GM04504 (cell line): ENCODE data around the gene NEK1.
A peak's percentile ranks its signal among the peaks of the same experiment; 100 is the strongest.
"Not testable (repeated sequence)": the region's sequence is repeated elsewhere in the genome, so short reads cannot be mapped to it uniquely, and the experiment has no call there.

Experiments used
- DNase-seq: peaks from one replicate; pipeline ENCODE4 v3.0.0-alpha.2; 2012; ENCODE audit warnings: low read depth

The NEK1 gene

GRCh38 chr4:169626331-169627282 lies 14.2 kb upstream of the NEK1 start:
- DNase-seq = no peak

GRCh38 chr4:169625886-169626285 lies 13.5 kb upstream of the NEK1 start:
- DNase-seq = no peak

DNA sequence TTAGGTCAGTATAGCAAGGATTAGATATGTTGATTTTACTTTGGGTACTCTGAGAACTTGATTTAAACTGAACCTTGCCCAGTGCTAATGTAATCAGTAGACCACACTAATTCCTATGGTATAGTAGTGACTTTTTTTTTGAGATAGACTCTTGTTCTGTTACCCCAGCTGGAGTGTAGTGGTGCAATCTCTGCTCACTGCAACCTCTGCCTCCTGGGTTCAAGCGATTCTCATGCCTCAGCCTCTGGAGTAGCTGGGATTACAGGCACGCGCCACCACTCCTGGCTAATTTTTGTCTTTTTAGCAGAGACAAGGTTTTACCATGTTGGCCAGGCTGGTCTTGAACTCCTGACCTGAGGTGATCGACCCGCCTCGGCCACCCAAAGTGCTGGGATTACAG lies 11.6 kb upstream of the NEK1 start:
- DNase-seq = not testable (repeated sequence)

DNA sequence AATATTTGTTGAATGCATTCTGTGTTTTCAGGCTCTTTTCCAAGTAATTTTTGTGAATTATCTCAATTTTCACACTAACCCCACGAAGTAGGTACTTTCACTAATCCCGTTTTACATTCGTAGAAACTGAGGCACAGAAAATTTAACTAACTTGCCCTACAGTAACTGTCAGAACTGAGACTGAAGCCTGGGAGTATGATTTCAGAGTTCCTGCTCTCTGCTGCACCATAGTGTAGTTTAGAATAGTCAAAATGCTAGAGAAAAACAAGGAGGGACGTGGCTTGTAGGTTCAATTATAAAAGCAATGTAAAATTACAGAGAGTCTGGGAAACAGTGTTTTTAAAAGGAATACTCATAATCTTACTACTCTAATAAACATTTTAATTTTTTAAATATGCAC lies 10.2 kb upstream of the NEK1 start:
- DNase-seq = no peak

GRCh38 chr4:169621731-169622492 lies 9.5 kb upstream of the NEK1 start:
- DNase-seq = no peak

DNA sequence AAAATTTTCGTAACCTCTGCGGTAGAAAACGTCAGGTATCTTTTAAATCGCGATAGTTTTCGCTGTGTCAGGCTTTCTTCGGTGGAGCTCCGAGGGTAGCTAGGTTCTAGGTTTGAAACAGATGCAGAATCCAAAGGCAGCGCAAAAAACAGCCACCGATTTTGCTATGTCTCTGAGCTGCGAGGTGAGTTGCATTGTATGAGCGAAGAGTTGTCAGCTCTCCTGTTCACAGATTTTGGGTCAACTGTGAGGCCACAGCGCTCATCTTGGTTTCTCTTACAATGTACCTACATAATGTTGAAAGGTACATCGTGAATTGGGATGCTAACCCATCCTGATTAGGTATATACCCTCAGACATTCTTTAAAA lies 8.5 kb upstream of the NEK1 start:
- DNase-seq = no peak

GRCh38 chr4:169619958-169620879 lies 7.8 kb upstream of the NEK1 start, which contains the start of gene CLCN3:
Gene CLCN3, plus strand, starts transcription at chr4:169620578. Its CDS starts 15,351 bp downstream, at chr4:169635929.
- peak; percentile 95 for DNase-seq

DNA sequence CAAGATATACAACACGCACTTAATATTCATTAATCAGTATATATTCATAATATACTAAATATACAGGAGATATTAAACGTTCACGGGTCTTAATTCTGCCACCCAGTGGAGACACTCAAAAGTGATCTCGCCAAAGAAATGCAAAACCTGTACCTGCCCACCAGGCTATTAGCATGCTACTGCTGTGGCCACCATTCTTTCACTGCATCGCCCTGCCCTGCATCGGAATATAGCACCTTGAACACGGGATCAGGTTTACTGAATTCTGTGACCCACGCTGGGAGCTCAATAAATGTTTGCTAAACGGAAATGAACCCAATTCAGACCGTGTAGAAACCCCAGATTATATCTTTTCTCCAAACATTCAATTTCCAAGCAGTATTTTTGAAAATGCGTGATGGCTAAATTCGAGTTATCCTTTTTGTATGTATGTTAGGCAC lies 7.2 kb upstream of the NEK1 start:
- no peak for DNase-seq

GRCh38 chr4:169618986-169619385 lies 6.6 kb upstream of the NEK1 start:
- DNase-seq = no peak

- peak; percentile 49 for DNase-seq
Observed at GRCh38 chr4:169618286-169618685, 5.9 kb upstream of the NEK1 start.

- DNase-seq = no peak
Observed at GRCh38 chr4:169617306-169617705, 4.9 kb upstream of the NEK1 start.

DNA sequence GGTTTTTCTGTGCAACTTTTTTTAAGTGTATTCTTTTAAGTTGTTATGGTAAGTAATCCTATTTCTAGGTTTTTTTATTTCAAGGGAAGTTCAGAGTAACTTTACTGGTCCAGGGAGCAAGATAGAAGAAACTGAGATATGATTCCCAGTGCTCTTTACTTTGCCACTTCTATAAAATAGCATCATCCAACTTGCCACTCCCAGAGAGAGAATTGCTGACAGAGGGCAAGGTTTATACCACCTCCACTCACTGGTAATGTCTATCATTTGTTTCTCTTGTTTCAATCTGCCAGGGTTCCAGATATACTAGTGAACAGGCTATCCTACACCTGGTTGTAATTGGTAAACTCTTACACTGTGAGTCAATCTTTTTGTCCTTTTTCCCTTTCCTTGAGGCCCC lies 4.5 kb upstream of the NEK1 start:
- no peak for DNase-seq

- no peak for DNase-seq
Observed at GRCh38 chr4:169615467-169616106, 3.2 kb upstream of the NEK1 start.

- DNase-seq = peak; percentile 50
Observed at GRCh38 chr4:169612871-169613859, 782 bp upstream of the NEK1 start.

DNA sequence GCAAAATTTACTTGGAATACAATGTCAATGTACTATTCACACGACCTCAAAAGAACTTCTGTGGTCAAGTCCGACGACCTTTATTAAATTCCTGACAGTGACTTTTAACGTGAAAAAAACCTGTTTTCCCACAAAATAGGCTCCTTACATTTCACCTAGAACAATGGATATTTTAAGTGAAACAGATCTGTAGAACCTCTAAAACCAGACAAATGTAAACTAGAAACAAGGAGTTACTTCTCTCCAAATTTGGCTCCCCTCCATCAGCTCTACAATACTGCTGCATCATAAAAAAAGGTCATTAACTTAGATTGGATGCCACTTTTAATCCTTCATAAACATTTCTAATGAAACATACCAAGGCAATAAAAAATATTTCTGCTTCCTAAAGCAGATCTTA lies 1.2 kb downstream of the NEK1 start:
- no peak for DNase-seq

DNA sequence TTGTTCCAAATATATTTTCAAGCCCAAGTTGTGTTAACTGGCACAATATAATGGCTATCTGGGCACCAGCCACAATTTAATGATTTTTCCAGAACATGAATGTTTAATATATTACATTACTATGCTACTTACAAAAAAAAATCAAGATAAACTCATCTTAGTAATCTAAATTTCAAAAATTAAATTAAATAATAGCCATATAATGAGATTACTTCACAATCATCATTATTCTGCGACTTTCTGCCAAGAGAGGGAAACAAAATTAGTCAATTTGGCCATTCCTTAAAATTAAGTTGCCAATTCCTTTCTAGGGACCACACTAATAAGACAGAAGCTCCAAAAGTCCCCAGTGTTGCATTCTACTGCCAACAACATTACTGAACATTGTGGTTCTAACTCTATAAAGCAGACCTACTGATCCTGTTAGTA lies 7.5 kb downstream of the NEK1 start:
- no peak for DNase-seq

DNA sequence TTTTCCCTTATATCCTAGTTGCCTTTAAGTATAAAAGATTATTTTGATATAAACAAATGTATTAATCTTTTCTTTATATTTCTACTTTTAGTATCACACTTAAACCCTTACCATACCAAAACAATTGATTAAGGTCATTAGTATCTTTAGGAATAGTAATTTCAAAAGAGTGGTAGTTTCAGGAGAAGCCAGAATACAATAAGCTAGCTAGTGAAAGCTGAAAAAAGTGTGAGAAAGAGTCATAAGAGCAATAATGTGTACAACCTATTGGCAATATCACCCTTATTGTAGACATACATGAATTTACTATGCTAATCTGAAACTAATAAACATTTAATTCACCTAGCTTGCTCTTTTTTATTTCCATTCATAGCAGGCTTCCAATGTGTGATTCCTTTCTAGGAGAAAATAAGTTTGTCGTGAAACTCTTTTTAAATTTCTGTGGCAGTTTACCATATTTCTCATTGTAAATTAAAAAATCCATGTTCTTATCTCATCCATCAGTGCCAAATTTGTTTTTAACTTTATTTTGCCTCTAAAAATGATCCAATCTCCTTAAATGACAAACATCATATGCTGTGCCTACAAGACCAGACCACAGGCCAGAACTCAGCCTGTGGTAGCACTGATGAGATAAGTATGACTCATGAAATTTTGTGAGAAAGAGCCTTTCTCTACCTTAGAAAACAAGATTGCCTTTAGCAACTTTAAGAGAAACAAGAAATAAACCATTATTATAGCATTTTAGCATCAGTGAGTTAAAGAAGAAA lies 8.1 kb downstream of the NEK1 start:
- DNase-seq = no peak

GRCh38 chr4:169603312-169603711 lies 9.1 kb downstream of the NEK1 start:
- DNase-seq = no peak

GRCh38 chr4:169601016-169601771 lies 11.2 kb downstream of the NEK1 start:
- DNase-seq = no peak
